GM21717 (cell line): ENCODE measurements around the gene NTHL1.

Experiments used
- ATAC-seq: cut with Tn5 transposase; IDR thresholded peaks from one replicate; pipeline ENCODE4 v1.9.1; 2021; ENCODE audit warnings: mild to moderate bottlenecking, moderate library complexity; ENCODE audit not compliant: unreplicated experiment

The NTHL1 gene

GRCh38 chr16:2047330-2048115, at the start of gene NTHL1, which contains the start of gene TSC2:
NTHL1 (minus strand) TSS chr16:2047834; CDS start chr16:2047823, 11 bp downstream.
TSC2 (plus strand) TSS chr16:2047985; CDS start chr16:2048616, 631 bp downstream.
- ATAC-seq: peak; percentile 69

GRCh38 chr16:2096853-2097595, 49.4 kb upstream of the NTHL1 start:
- no peak for ATAC-seq

GRCh38 chr16:2095918-2096582, 48.4 kb upstream of the NTHL1 start:
- ATAC-seq: no peak

GRCh38 chr16:2095315-2095853, 47.8 kb upstream of the NTHL1 start:
- no peak for ATAC-seq

GRCh38 chr16:2093793-2094192, 46.2 kb upstream of the NTHL1 start:
- ATAC-seq: no peak

GRCh38 chr16:2092866-2093265, 45.2 kb upstream of the NTHL1 start:
- ATAC-seq: no peak

GRCh38 chr16:2092256-2092620, 44.6 kb upstream of the NTHL1 start:
- no peak for ATAC-seq

GRCh38 chr16:2091547-2092255, 44.1 kb upstream of the NTHL1 start:
- no peak for ATAC-seq

GRCh38 chr16:2090777-2091546, 43.3 kb upstream of the NTHL1 start:
- ATAC-seq: no peak

- no peak for ATAC-seq
Observed at GRCh38 chr16:2090481-2090776, 42.8 kb upstream of the NTHL1 start.

- no peak for ATAC-seq
Observed at GRCh38 chr16:2089706-2090480, 42.3 kb upstream of the NTHL1 start.

GRCh38 chr16:2088759-2089358, 41.2 kb upstream of the NTHL1 start:
- no peak for ATAC-seq

- ATAC-seq: no peak
Observed at GRCh38 chr16:2087748-2088631, 40.4 kb upstream of the NTHL1 start.

- ATAC-seq: no peak
Observed at GRCh38 chr16:2086812-2087747, 39.4 kb upstream of the NTHL1 start.

GRCh38 chr16:2086106-2086742, 38.6 kb upstream of the NTHL1 start:
- ATAC-seq: no peak

- no peak for ATAC-seq
Observed at GRCh38 chr16:2085669-2086068, 38.0 kb upstream of the NTHL1 start.
